Tibial nerve (tissue), 4 donors: ENCODE results near the gene SFTPB.

Experiments
- CTCF ChIP-seq, 5 experiments: fragments of 200-600 bp in 3 of 5; fragments of 450-650 bp in 2 of 5; sonication (generic) in 3 of 5; IDR thresholded peaks; one replicate each; pipeline ENCODE4 v1.5.1; 2016 to 2019; ENCODE audit warnings: antibody characterized with exemption in 5 of 5, mild to moderate bottlenecking in 3 of 5, moderate library complexity in 2 of 5
- EP300 ChIP-seq, 2 donors: sonication (generic); formaldehyde crosslinking; IDR thresholded peaks; one replicate each; pipeline ENCODE4 v1.6.1; 2017; ENCODE audit warnings: antibody characterized with exemption in 2 of 2, mild to moderate bottlenecking in 1 of 2
- POLR2A ChIP-seq, 2 donors: fragments of 450-650 bp; IDR thresholded peaks; one replicate each; pipeline ENCODE4 v1.6.1; 2017; ENCODE audit warnings: antibody characterized with exemption in 2 of 2, mild to moderate bottlenecking in 2 of 2, moderate library complexity in 2 of 2

- peak; percentile 77 to 91 (median 80) for TF ChIP-seq CTCF (IDR thresholded peaks at IDR 0.05)
- no peak for TF ChIP-seq POLR2A (IDR thresholded peaks at IDR 0.05)
- TF ChIP-seq EP300 (IDR thresholded peaks at IDR 0.05), result peak in 1 of 2 donors; percentile 53
Measured at GRCh38 chr2:85707304-85707703, 39.3 kb upstream of the SFTPB start.
